Smooth muscle cell of the brain vasculature (primary cell): ENCODE measurements around the gene ELF4.
A peak's percentile ranks its signal among the peaks of the same experiment; 100 is the strongest.

Experiments
- DNase-seq: peaks from one replicate; pipeline ENCODE4 v3.0.0-alpha.2; 2012; ENCODE audit warnings: low read depth, low spot score

ELF4 gene

DNA sequence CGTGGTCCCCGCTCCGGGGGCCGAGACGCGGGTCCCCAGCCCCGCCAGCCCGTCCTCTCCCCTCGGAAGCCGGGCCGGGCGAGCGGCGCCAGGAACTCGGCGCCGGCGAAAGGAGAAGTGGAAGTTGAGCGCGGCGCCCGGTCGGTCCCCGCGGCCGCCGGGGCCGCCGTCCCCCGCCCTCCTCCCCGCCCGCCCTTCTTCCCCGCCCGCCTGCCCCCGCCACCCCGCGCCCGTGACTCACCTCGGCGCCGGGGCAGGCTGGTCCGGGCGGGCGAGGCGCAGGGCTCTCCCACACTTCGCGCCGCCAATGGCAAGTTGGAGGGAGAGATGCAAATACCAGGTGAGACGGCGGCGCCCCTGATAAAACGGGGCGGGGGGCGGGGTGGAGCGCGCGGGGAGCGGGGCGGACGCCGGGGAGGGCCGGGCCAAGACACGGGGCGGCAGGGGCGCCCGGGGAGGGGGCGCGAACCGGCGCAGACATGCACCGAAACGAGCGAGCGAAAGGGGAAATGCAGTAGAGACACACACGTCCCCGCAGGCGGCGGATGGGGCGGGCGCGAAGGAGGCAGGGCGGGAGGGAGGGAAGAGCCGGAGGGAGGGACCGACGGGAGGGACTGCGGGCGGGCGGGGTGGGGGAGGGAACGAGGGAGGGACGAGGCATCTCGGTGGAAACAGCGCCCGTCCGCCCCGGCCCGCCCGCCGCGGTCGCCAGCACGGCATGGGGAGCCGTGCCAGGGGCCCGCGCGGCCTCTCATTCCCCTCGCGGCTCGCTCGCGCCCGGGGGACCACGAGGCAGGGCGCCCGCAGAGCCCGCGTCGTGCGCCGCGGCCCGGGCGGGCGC lies at the start of gene ELF4:
Gene ELF4, minus strand, starts transcription at position 119 of the 841 bp plus-strand sequence. CDS start 29,167 bp downstream, outside the sequence.
- no peak for DNase-seq

DNA sequence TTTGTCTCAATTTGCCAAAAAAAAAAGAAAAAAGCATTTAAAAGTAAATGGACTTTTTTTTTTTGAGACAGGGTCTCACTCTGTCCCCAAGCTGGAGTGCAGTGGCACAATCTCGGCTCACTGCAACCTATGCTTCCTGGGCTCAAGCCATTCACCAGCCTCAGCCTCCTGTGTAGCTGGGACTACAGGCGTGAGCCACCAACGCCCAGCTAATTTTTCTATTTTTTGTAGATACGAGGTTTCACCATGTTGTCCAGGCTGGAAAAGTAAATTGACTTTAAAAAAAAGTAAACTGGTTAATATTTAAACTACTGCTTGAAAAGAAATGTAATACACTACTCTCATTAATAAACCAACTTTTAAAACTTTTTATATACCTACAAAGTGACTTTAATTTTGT lies 49.5 kb upstream of the ELF4 start:
- DNase-seq = no peak

DNA sequence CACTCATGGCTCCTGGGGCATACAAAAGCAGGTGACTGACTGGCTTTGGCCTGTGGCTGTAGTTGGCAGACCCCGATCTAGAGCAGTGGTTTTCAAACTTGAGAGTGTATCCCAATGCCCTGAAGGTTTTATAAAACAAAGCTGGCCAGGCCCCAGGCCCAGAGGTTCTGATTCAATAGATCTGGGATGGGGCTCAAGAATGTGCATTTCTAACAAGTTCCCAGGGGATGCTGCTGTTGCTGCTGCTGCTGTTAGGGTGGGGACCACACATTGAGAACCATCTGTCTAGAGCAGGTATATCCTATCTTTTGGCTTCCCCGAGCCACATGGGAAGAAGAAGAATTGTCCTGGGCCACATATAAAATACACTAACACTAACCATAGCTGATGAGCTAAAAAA lies 48.0 kb upstream of the ELF4 start:
- no peak for DNase-seq

- no peak for DNase-seq
Observed at GRCh38 chrX:130155564-130155963, 45.3 kb upstream of the ELF4 start.

- no peak for DNase-seq
Observed at GRCh38 chrX:130147631-130148030, 37.3 kb upstream of the ELF4 start.

DNA sequence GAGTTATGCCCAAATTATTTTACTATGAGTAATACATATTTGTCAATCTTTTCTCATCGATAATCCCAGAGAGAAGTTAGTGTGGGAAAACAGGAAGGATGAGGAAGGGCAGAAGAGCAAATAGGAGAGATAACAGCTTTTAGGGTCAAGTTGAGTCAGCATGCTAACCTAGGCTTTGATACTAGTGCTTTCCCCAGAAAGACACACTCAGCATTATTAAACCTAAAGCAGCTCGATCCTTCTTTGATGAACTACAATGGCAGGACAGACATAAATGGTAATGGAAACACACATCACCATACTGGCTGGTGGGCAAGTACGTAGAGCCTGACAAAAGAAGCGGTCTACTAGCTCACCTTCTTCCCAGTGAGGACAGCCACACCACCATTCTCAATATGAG lies 34.8 kb upstream of the ELF4 start:
- DNase-seq = no peak

DNA sequence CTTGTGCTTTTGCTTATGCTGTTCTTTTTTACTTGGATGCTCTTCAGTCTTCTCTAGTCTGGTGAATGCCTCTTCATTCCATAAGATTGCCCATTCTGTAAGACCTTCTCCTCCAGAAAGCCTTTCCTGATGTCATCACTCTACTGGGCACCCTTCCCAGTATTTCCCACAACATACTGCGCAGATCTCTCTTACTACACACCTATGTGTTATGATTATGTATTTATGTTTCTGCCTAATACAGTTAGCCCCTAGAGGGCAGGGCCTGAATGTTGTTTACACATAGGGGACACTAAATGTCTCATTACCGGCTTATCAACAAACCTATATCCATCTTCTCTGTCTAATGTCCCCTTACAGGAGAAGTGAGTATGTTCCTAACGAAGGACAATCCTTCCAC lies 34.2 kb upstream of the ELF4 start:
- DNase-seq = no peak

GRCh38 chrX:130139474-130140201 lies 29.3 kb upstream of the ELF4 start:
- DNase-seq = no peak

GRCh38 chrX:130136961-130137360 lies 26.7 kb upstream of the ELF4 start:
- no peak for DNase-seq

GRCh38 chrX:130136496-130136895 lies 26.2 kb upstream of the ELF4 start:
- no peak for DNase-seq

GRCh38 chrX:130130990-130131389 lies 20.7 kb upstream of the ELF4 start:
- no peak for DNase-seq

- DNase-seq = no peak
Observed at GRCh38 chrX:130125091-130125874, 15.0 kb upstream of the ELF4 start.

- no peak for DNase-seq
Observed at GRCh38 chrX:130124577-130124976, 14.3 kb upstream of the ELF4 start.

GRCh38 chrX:130121505-130121800 lies 11.2 kb upstream of the ELF4 start:
- DNase-seq = no peak

DNA sequence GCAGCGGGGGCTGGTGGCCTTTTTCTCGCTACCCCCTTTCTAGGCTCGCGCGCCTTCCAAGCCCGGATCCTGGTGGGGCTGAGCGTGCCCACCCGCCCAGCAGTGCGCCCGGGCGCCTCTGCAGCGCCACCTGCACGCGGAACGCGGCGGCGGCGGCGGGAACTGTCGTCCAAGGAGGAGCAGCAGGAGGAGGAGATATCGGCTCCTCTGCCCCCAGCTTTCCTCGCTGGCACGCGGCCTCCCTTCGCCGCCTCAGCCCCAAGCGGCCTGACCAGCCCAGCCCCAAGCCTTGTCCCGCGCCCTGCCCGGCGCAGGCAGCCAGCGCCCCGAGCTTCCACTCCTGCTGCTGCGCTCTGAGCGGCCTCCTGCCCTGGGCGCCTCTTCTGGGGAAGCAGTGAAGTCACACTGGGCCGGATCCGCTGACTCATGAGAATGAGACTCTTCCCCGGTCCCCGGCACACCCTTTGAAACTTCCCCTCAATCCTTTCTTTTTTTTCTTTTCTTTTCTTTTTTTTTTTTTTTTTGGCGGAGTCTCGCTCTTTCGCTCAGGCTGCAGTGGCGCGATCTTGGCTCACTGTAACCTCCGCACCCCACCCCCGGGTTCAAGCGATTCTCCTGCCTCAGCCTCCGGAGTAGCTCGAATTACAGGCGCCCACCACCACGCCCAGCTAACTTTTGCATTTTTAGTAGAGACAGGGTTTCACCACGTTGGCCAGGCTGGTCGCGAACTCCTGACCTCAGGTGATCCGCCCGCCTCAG lies 10.6 kb upstream of the ELF4 start:
- peak; percentile 45 for DNase-seq

DNA sequence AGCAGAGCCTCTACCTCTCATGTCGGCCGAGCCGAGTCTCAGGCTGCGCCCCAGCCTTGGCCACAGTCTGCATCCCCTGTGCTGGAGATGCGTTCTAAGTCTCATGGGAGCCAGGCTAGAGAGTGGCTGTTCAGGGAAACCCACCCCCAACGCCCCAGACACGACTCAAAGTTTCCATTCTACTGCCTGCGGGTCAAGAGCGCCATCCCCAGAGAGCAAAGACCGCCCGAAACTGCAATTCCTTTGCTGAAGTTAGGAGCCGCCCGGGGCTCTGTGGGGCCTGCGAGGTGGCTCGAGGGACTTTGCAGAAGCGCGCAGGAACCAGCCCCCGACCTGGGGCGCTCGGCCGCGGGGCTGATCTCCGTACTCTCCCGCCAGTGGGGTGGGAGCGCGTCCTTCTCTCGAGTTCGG lies 10.0 kb upstream of the ELF4 start:
- no peak for DNase-seq

GRCh38 chrX:130119312-130119898 lies 9.1 kb upstream of the ELF4 start:
- DNase-seq = no peak

DNA sequence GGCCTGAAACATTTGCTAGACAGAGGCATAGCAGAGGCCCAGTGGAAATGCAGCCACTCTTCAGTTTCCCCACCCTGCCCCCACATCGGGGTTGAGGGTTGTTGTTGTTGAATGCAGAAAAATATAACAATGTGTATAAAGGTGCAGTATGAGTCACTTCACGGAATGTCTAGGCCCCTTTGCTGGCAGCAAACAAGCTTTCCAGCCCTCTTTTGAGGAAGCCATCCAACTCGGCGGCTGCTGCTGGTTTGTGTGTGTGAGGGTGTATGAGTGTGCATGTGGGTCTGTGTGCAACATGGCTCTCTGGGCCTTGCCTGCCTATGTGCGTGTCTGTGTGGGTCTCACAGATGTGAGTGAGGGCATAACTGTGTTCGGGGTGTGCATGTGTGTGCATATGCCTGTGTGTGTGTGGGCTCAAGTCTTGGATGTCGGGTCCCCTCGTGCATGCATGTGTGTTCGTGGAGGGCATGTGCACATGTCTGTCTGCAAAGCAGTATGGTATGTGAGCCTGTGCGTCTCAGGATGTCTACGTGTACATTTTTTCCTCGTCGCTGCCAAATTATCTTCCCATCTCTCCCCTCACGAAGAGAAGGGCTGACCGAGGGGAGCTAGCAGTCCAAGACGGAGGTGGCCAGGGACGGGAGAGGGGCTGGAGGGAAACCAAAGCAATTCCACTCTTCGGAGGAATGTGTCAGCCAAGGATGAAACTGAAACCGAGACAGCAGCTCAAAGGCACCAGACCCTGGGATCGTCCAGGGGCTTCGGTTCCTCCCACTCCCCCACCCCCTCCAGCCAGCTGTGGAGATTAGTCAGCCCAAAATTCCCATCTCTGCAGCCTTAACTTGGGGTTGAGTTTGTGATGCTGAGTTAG lies 8.4 kb upstream of the ELF4 start:
- DNase-seq = no peak

GRCh38 chrX:130117166-130117565 lies 6.9 kb upstream of the ELF4 start:
- no peak for DNase-seq
